Posterior vena cava (tissue), 2 donors: ENCODE data around the gene DNAJA4. TPM values are rescaled to one million over a fixed set of nuclear protein-coding genes. Genes with fewer than 3 reads are reported as not detected.

ENCODE experiments used
- DNase-seq: peaks from one replicate; pipeline ENCODE4 v3.0.0-alpha.2; 2020; ENCODE audit warnings: low spot score
- intact Hi-C, 2 donors: fragments of 100-400 bp; cut with DNase I; formaldehyde crosslinking; loops; one replicate each; pipeline versions ENCODE4 v1.14.1 to v1.14.2; 2022 to 2023
- total RNA-seq, 2 donors: library from RNA; stranded (reverse); fragmentation: NEBNext Ultra II Directional; extraction: Animal tissue kit (Norgen Biotek cat#: 25700); gene quantifications; one replicate each; pipeline ENCODE4 v1.2.1, GENCODE V29; 2021
- donor health status: DM: yes; HTN: yes; CAD: no.
- donor health status: DM: yes; HTN: yes; CAD: no.

DNAJA4 gene
- total RNA-seq, 2 donors from 2014 or later = 22.3 to 56.4 TPM

DNA sequence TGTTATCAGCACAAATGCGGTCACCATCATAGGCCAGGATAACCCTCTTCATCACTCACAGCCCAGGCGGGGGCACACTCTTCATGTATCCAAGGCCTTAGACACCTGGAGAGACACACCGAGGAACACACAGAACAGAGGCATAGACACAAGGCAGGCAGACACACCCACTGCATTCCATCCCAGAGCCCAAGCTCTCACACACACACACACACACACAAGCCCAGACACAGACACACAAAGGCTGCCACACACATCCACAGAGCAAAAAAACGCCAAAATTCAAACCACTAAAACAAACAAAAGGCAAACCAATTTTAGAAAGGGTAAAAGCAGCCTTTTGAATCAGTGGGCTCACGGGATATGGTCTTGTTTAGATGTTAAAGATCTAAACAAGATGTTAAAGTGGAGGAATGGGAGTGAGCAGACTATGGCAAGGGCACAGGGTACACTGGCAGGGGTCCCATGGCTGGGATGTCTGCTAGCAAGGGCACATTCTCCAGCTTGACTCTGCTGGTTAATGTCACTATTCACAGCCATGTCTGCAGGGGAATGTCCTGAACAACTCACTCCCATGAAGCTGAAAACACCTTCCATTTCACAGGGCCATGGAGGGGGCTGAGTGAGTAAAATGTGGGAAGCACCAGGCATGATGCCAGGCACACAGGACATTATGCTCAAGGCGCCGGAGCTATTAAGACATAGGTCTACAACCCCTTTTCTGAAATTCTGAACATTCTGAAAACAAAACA, 60.9 kb downstream of the DNAJA4 start:
- intact Hi-C loops = loop anchor here in 1 of 2 donors (10.0 kb wide), 1 partner anchor 90 kb away; no protein-coding TSS in a partner anchor
- no peak for DNase-seq

GRCh38 chr15:78327466-78327865, 63.1 kb downstream of the DNAJA4 start:
- DNase-seq = no peak
- intact Hi-C loops = loop anchor here in 1 of 2 donors (10.0 kb wide), 1 partner anchor 87 kb away; no protein-coding TSS in a partner anchor

GRCh38 chr15:78329625-78330024, 65.3 kb downstream of the DNAJA4 start:
- no peak for DNase-seq
- intact Hi-C loops = loop anchor here in 1 of 2 donors (10.0 kb wide), 1 partner anchor 85 kb away; no protein-coding TSS in a partner anchor

Other genes with a start within 250 kb of the DNAJA4 start
- 10 to 100 TPM; 46.5 to 57.9 TPM for gene TBC1D2B, start 186.9 kb upstream of the DNAJA4 start, total RNA-seq
- not detected for gene SH2D7, start 172.0 kb upstream of the DNAJA4 start, total RNA-seq
- gene CIB2, start 133.1 kb upstream of the DNAJA4 start, total RNA-seq = 1 to 10 TPM; 5.1 to 6.7 TPM
- gene IDH3A, start 115.2 kb upstream of the DNAJA4 start, total RNA-seq = 10 to 100 TPM; 84.2 to 90.6 TPM
- gene ACSBG1, start 30.0 kb upstream of the DNAJA4 start, total RNA-seq = not detected
- 10 to 100 TPM; 35.0 to 36.8 TPM for gene SKIC8, start 35.0 kb downstream of the DNAJA4 start, total RNA-seq
- not detected for gene CRABP1, start 75.8 kb downstream of the DNAJA4 start, total RNA-seq
- 10 to 100 TPM; 37.8 to 43.1 TPM for gene IREB2, start 173.7 kb downstream of the DNAJA4 start, total RNA-seq
- 1 to 10 TPM; 4.2 to 4.3 TPM for gene HYKK, start 243.0 kb downstream of the DNAJA4 start, total RNA-seq